GM12892 (cell line): ENCODE data around the gene KCNH1.

Experiments used
- POLR2A ChIP-seq: IDR thresholded peaks from 2 replicates; pipeline ENCODE4 v1.6.1; 2011; ENCODE audit warnings: low read depth, low read length, control low read depth
- POLR2AphosphoS5 ChIP-seq: IDR thresholded peaks from 2 replicates; pipeline ENCODE4 v1.6.1; 2011; ENCODE audit warnings: low read depth, low read length, control low read depth

GRCh38 chr1:210773450-210773849 lies 360.5 kb downstream of the KCNH1 start:
- TF ChIP-seq POLR2A (no peak), POLR2AphosphoS5 (no peak)
